ENCODE measurements around the gene RBM3.

Gene RBM3

GRCh38 chrX:48598614-48599013 is 24.3 kb downstream of the RBM3 start:
- no peaks in the 10 kb centered on the region for H3K4me1 ChIP-seq (ENCODE audit: insufficient read depth, low read length)
- no peak overlapping the region for H3K9ac ChIP-seq (ENCODE audit: low read length)
- peak overlapping the region; percentile 4 to 69 for H3K4me3 ChIP-seq (ENCODE audit: low read depth in 1 of 2, low read length in 2 of 2)
- peaks cover 21% of the 10 kb centered on the region for H3K36me3 ChIP-seq (ENCODE audit: insufficient read depth, low read length)
- H3K9me3 ChIP-seq (ENCODE audit: low read length): no peaks in the 10 kb centered on the region
- H3K27me3 ChIP-seq (ENCODE audit: control insufficient read depth in 1 of 2, insufficient read depth in 2 of 2, low read length in 2 of 2): no peaks in the 10 kb centered on the region
- no peak overlapping the region for H3K27ac ChIP-seq (ENCODE audit: low read depth, low read length)

- H3K9ac ChIP-seq (ENCODE audit: low read length): no peak overlapping the region
- H3K9me3 ChIP-seq (ENCODE audit: low read length): no peaks in the 10 kb centered on the region
- H3K27me3 ChIP-seq (ENCODE audit: control insufficient read depth in 1 of 2, insufficient read depth in 2 of 2, low read length in 2 of 2): no peaks in the 10 kb centered on the region
- no peak overlapping the region for H3K27ac ChIP-seq (ENCODE audit: low read depth, low read length)
- peaks cover 28% of the 10 kb centered on the region for H3K36me3 ChIP-seq (ENCODE audit: insufficient read depth, low read length)
- H3K4me1 ChIP-seq (ENCODE audit: insufficient read depth, low read length): no peaks in the 10 kb centered on the region
- H3K4me3 ChIP-seq (ENCODE audit: low read depth in 1 of 2, low read length in 2 of 2): no peak overlapping the region
Measured at GRCh38 chrX:48599341-48599740, 25.1 kb downstream of the RBM3 start.

- H3K36me3 ChIP-seq (ENCODE audit: insufficient read depth, low read length): peaks cover 34% of the 10 kb centered on the region
- H3K27ac ChIP-seq (ENCODE audit: low read depth, low read length): no peak overlapping the region
- H3K4me3 ChIP-seq (ENCODE audit: low read depth in 1 of 2, low read length in 2 of 2): no peak overlapping the region
- no peak overlapping the region for H3K9ac ChIP-seq (ENCODE audit: low read length)
- H3K4me1 ChIP-seq (ENCODE audit: insufficient read depth, low read length): no peaks in the 10 kb centered on the region
- H3K27me3 ChIP-seq (ENCODE audit: control insufficient read depth in 1 of 2, insufficient read depth in 2 of 2, low read length in 2 of 2): no peaks in the 10 kb centered on the region
- H3K9me3 ChIP-seq (ENCODE audit: low read length): no peaks in the 10 kb centered on the region
Measured at GRCh38 chrX:48600226-48600625, 25.9 kb downstream of the RBM3 start.

DNA sequence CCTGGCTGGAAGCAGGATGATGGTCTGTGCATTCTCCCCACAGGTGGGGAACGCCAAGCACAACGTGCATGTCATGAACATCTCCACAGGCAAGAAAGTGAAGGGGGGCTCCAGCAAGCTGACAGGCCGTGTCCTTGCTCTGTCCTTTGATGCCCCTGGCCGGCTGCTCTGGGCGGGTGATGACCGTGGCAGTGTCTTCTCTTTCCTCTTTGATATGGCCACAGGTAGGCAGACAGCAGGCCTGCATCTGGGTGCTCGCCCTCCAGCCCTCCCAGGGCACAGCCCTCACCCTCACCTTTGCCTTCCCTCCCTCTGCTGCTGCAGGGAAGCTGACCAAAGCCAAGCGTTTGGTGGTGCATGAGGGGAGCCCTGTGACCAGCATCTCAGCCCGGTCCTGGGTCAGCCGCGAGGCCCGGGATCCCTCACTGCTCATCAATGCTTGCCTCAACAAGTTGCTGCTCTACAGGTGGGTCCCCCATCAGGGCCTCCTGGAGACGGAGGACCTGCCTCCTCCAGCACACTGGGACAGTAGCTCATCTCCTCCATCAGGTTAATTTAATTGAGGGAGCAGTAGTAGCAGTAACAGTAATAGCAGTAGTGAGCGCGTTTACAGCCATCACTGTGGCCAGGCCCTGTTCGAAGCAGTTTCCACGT is 27.6 kb downstream of the RBM3 start:
- H3K27ac ChIP-seq (ENCODE audit: low read depth, low read length): no peak overlapping the region
- no peaks in the 10 kb centered on the region for H3K27me3 ChIP-seq (ENCODE audit: control insufficient read depth in 1 of 2, insufficient read depth in 2 of 2, low read length in 2 of 2)
- H3K4me3 ChIP-seq (ENCODE audit: low read depth in 1 of 2, low read length in 2 of 2): no peak overlapping the region
- H3K4me1 ChIP-seq (ENCODE audit: insufficient read depth, low read length): no peaks in the 10 kb centered on the region
- peaks cover 34% of the 10 kb centered on the region for H3K36me3 ChIP-seq (ENCODE audit: insufficient read depth, low read length)
- H3K9me3 ChIP-seq (ENCODE audit: low read length): no peaks in the 10 kb centered on the region
- no peak overlapping the region for H3K9ac ChIP-seq (ENCODE audit: low read length)

DNA sequence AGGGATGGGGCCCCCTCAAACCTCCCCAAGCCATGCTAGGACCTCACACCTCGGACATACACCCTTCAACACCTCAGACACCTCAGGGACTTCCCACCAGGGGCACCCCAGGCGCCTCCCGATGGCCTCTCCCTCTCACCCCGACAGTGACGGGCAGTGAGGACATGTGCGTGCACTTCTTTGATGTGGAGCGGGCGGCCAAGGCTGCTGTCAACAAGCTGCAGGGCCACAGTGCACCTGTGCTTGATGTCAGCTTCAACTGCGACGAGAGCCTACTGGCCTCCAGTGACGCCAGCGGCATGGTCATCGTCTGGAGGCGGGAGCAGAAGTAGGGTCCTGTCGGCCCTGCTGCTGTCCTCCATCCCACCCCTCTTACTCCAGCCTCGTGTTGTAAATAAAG is 30.4 kb downstream of the RBM3 start:
- H3K4me3 ChIP-seq (ENCODE audit: low read depth in 1 of 2, low read length in 2 of 2): no peak overlapping the region
- peaks cover 24% of the 10 kb centered on the region for H3K36me3 ChIP-seq (ENCODE audit: insufficient read depth, low read length)
- no peak overlapping the region for H3K27ac ChIP-seq (ENCODE audit: low read depth, low read length)
- no peaks in the 10 kb centered on the region for H3K9me3 ChIP-seq (ENCODE audit: low read length)
- no peak overlapping the region for H3K9ac ChIP-seq (ENCODE audit: low read length)
- no peaks in the 10 kb centered on the region for H3K4me1 ChIP-seq (ENCODE audit: insufficient read depth, low read length)
- H3K27me3 ChIP-seq (ENCODE audit: control insufficient read depth in 1 of 2, insufficient read depth in 2 of 2, low read length in 2 of 2): no peaks in the 10 kb centered on the region

DNA sequence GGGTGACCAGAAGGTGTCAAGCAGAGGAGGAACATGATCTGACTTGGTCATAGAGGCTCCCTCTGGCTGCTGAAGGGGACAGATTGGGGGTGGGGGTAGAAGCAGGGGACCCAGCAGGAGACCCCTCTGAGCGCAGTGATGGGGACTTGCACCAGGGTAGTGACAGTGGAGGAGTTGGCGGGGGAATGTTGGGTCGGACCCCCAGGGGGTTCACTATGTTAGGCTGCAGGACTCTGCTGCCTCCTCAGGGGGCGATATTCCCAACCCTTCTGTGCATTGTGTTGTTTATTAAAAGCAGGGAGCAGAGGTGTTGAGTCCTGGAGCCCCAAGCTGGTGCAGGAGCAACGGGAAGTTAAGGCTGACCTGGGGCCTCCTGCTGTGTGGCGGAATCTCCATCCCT is 31.8 kb downstream of the RBM3 start:
- no peak overlapping the region for H3K9ac ChIP-seq (ENCODE audit: low read length)
- peaks cover 16% of the 10 kb centered on the region for H3K36me3 ChIP-seq (ENCODE audit: insufficient read depth, low read length)
- no peaks in the 10 kb centered on the region for H3K27me3 ChIP-seq (ENCODE audit: control insufficient read depth in 1 of 2, insufficient read depth in 2 of 2, low read length in 2 of 2)
- no peaks in the 10 kb centered on the region for H3K4me1 ChIP-seq (ENCODE audit: insufficient read depth, low read length)
- no peak overlapping the region for H3K27ac ChIP-seq (ENCODE audit: low read depth, low read length)
- no peaks in the 10 kb centered on the region for H3K9me3 ChIP-seq (ENCODE audit: low read length)
- no peak overlapping the region for H3K4me3 ChIP-seq (ENCODE audit: low read depth in 1 of 2, low read length in 2 of 2)

DNA sequence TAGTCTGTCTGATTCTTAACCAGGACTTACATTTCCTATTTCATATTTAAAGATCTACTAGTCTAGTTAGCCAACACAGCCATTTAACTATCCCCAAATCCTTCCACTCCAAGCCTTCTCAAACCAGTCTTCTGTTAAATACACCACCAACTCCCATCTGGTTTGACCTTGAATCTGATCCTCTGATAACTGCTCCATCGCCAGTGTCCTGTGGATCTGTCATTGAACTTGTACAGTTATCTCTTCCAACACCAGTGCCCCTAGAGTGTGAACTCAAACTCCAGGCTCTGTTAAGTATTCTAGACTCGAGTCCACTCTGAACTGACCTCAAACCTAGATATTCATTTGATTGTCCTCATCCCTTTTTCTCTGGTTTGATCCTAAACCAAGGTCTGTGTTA is 37.4 kb downstream of the RBM3 start:
- Histone ChIP-seq H3K9ac (ENCODE audit: low read length) (no peak overlapping the region), H3K27ac (ENCODE audit: low read depth, low read length) (no peak overlapping the region), H3K27me3 (ENCODE audit: control insufficient read depth in 1 of 2, insufficient read depth in 2 of 2, low read length in 2 of 2) (peaks cover 0 to 4% of the 10 kb centered on the region in 2 donors), H3K9me3 (ENCODE audit: low read length) (no peaks in the 10 kb centered on the region), H3K4me3 (ENCODE audit: low read depth in 1 of 2, low read length in 2 of 2) (no peak overlapping the region), H3K4me1 (ENCODE audit: insufficient read depth, low read length) (no peaks in the 10 kb centered on the region), H3K36me3 (ENCODE audit: insufficient read depth, low read length) (no peaks in the 10 kb centered on the region)

DNA sequence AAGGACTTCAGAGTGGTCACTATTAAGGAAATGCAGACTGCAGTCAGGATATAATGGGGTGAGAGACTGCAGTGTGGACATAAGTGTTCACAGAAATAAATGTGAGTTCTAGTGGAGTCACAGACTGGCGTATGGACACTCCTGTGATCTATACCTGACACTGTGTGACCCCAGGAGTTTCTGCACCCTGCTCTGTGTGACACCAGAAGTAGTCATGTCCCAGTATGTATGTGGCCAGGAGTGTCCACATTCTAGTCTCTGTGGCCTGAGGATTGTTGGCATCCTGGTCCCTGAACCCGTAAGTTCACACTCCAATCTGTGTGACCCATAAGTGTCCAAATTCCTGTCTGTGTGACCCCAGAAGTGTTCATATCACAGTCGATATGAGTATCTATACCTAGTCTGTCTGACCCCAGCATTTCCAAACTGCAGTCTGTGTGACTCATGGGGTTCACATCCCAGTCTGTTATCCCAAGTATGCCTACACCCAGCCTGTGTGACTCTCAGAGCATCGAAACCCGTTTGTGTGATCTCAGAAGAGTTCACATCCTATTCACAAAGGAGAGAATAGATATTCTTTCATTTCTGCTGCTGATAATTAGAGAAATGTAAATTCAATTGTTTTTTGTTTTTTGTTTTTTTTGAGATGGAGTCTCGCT is 39.3 kb downstream of the RBM3 start:
- H3K27me3 ChIP-seq (ENCODE audit: control insufficient read depth in 1 of 2, insufficient read depth in 2 of 2, low read length in 2 of 2): peaks cover 0 to 4% of the 10 kb centered on the region in 2 donors
- H3K4me3 ChIP-seq (ENCODE audit: low read depth in 1 of 2, low read length in 2 of 2): no peak overlapping the region

DNA sequence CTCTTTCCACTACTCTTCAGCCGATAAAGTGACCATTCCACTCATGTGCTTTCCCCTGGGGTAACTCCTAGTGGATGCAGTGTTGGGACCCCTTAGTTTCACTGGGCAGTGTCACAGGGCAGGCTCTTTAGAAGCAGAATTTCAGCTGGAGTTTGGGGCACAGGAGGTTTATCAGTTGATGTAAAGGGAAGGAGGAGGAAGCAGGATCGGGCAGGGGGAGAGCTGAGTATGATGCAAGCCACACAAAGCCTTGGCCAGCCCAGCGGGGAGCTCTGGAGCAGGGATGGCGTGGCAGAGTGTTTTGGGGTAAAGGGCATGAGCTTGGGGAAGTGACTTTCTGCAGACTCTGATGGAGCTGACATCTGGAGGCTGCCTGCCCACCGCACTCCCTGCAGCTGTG is 42.3 kb downstream of the RBM3 start:
- no peaks in the 10 kb centered on the region for H3K36me3 ChIP-seq (ENCODE audit: insufficient read depth, low read length)
- H3K4me1 ChIP-seq (ENCODE audit: insufficient read depth, low read length): no peaks in the 10 kb centered on the region
- H3K27ac ChIP-seq (ENCODE audit: low read depth, low read length): no peak overlapping the region
- H3K9me3 ChIP-seq (ENCODE audit: low read length): no peaks in the 10 kb centered on the region
- peaks cover 0 to 4% of the 10 kb centered on the region in 2 donors for H3K27me3 ChIP-seq (ENCODE audit: control insufficient read depth in 1 of 2, insufficient read depth in 2 of 2, low read length in 2 of 2)
- H3K9ac ChIP-seq (ENCODE audit: low read length): no peak overlapping the region
- no peak overlapping the region for H3K4me3 ChIP-seq (ENCODE audit: low read depth in 1 of 2, low read length in 2 of 2)

More for the DNA sequence above, 39.3 kb downstream of the RBM3 start:
- H3K4me1 ChIP-seq (ENCODE audit: insufficient read depth, low read length): no peaks in the 10 kb centered on the region
- no peaks in the 10 kb centered on the region for H3K36me3 ChIP-seq (ENCODE audit: insufficient read depth, low read length)
- H3K9me3 ChIP-seq (ENCODE audit: low read length): no peaks in the 10 kb centered on the region
- H3K9ac ChIP-seq (ENCODE audit: low read length): no peak overlapping the region
- H3K27ac ChIP-seq (ENCODE audit: low read depth, low read length): no peak overlapping the region

DNA sequence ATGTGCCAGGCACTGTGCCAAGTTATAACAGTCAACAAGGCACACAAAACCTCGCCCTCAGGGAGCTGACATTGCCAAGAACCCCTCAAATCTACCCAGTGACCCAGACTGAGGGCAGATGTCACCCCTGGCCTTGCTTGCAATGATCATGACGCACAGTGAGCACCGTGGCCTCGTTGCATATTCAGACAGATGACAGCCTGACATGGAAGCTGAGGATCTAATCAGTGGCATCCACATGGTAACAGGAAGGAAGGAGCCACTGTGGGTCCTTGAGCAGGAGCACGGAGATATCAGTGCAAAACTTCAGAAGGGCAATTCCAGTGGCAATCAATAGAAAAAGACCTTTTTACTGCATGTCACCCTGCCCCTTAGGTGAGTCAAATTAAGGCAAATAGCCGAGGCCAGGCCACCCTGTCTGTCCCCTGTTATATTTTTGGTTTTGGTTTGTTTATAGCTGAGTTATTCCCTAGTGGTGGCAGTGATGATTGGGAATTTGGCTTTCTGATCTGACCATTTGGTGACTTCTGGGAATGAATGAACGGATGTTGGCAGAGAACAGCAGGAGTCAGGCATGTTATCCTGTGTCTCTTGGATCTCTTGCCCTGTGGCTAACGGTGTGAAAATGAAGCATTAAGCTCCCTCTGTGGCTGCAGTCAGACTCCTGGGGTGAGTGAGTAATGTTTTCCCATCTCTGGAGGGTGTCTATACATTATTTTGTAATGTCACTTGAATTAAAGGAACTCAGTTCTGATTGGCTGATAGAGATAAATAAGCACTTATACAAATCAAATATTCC is 43.5 kb downstream of the RBM3 start:
- Histone ChIP-seq H3K27ac (ENCODE audit: low read depth, low read length) (no peak overlapping the region), H3K9me3 (ENCODE audit: low read length) (no peaks in the 10 kb centered on the region), H3K9ac (ENCODE audit: low read length) (no peak overlapping the region), H3K36me3 (ENCODE audit: insufficient read depth, low read length) (no peaks in the 10 kb centered on the region), H3K4me1 (ENCODE audit: insufficient read depth, low read length) (no peaks in the 10 kb centered on the region), H3K27me3 (ENCODE audit: control insufficient read depth in 1 of 2, insufficient read depth in 2 of 2, low read length in 2 of 2) (peaks cover 0 to 4% of the 10 kb centered on the region in 2 donors), H3K4me3 (ENCODE audit: low read depth in 1 of 2, low read length in 2 of 2) (no peak overlapping the region)

GRCh38 chrX:48626401-48627298 is 52.4 kb downstream of the RBM3 start:
- Histone ChIP-seq H3K4me3 (ENCODE audit: low read depth in 1 of 2, low read length in 2 of 2) (no peak overlapping the region), H3K4me1 (ENCODE audit: insufficient read depth, low read length) (no peaks in the 10 kb centered on the region), H3K27me3 (ENCODE audit: control insufficient read depth in 1 of 2, insufficient read depth in 2 of 2, low read length in 2 of 2) (no peaks in the 10 kb centered on the region), H3K9me3 (ENCODE audit: low read length) (no peaks in the 10 kb centered on the region), H3K9ac (ENCODE audit: low read length) (no peak overlapping the region), H3K27ac (ENCODE audit: low read depth, low read length) (no peak overlapping the region), H3K36me3 (ENCODE audit: insufficient read depth, low read length) (no peaks in the 10 kb centered on the region)
